HL-60 (cell line): ENCODE data around the gene SH3D19.

Source experiments
- POLR2AphosphoS5 ChIP-seq: IDR thresholded peaks from 2 replicates; pipeline ENCODE4 v1.6.1; 2012; ENCODE audit warnings: low read depth
- SPI1 ChIP-seq: IDR thresholded peaks from 2 replicates; pipeline ENCODE4 v1.6.1; 2012; ENCODE audit warnings: low read depth, mild to moderate bottlenecking, borderline replicate concordance
- TF ChIP-seq, protein P1 (sequence below): IDR thresholded peaks from one replicate; pipeline ENCODE4 v1.5.1; 2011; ENCODE audit warnings: low read length, control low read depth, inconsistent platforms; ENCODE audit not compliant: insufficient read depth

- TF ChIP-seq SPI1 (no peak), POLR2AphosphoS5 (no peak)
- TF ChIP-seq, protein P1, sequence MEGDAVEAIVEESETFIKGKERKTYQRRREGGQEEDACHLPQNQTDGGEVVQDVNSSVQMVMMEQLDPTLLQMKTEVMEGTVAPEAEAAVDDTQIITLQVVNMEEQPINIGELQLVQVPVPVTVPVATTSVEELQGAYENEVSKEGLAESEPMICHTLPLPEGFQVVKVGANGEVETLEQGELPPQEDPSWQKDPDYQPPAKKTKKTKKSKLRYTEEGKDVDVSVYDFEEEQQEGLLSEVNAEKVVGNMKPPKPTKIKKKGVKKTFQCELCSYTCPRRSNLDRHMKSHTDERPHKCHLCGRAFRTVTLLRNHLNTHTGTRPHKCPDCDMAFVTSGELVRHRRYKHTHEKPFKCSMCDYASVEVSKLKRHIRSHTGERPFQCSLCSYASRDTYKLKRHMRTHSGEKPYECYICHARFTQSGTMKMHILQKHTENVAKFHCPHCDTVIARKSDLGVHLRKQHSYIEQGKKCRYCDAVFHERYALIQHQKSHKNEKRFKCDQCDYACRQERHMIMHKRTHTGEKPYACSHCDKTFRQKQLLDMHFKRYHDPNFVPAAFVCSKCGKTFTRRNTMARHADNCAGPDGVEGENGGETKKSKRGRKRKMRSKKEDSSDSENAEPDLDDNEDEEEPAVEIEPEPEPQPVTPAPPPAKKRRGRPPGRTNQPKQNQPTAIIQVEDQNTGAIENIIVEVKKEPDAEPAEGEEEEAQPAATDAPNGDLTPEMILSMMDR = no peak
Measured at GRCh38 chr4:151304755-151305154, 20.6 kb downstream of the SH3D19 start.
